CD4-positive, alpha-beta T cell treated with Interleukin-10 for 1 hour (primary cell): ENCODE data around the gene RNF25.

Experiments used
- DNase-seq: peaks from one replicate; pipeline ENCODE4 v3.0.0-alpha.2; 2020

RNF25 gene

GRCh38 chr2:218671654-218672566 lies at the start of gene RNF25, which contains the start of gene STK36:
Gene RNF25, minus strand, starts transcription at chr2:218672002. Its CDS starts 32 bp downstream, at chr2:218671970.
Gene STK36, plus strand, starts transcription at chr2:218672086. Its CDS starts 744 bp downstream, at chr2:218672830.
- DNase-seq: peak; percentile 84

- DNase-seq: no peak
Observed at GRCh38 chr2:218721488-218721887, 49.7 kb upstream of the RNF25 start.

GRCh38 chr2:218720048-218721041 lies 48.5 kb upstream of the RNF25 start:
- no peak for DNase-seq

- no peak for DNase-seq
Observed at GRCh38 chr2:218719457-218719856, 47.7 kb upstream of the RNF25 start.

GRCh38 chr2:218718058-218718457 lies 46.3 kb upstream of the RNF25 start:
- no peak for DNase-seq

- no peak for DNase-seq
Observed at GRCh38 chr2:218717262-218717661, 45.5 kb upstream of the RNF25 start.

GRCh38 chr2:218716070-218716469 lies 44.3 kb upstream of the RNF25 start:
- no peak for DNase-seq

- DNase-seq: no peak
Observed at GRCh38 chr2:218713922-218714321, 42.1 kb upstream of the RNF25 start.

GRCh38 chr2:218711550-218711929 lies 39.7 kb upstream of the RNF25 start:
- DNase-seq: no peak

GRCh38 chr2:218710687-218711549 lies 39.1 kb upstream of the RNF25 start, which contains the start of gene TTLL4:
Gene TTLL4, plus strand, starts transcription at chr2:218710835. Its CDS starts 26,842 bp downstream, at chr2:218737677.
- DNase-seq: peak; percentile 99

GRCh38 chr2:218710334-218710686 lies 38.5 kb upstream of the RNF25 start:
- no peak for DNase-seq

- DNase-seq: no peak
Observed at GRCh38 chr2:218709908-218710307, 38.1 kb upstream of the RNF25 start.

- no peak for DNase-seq
Observed at GRCh38 chr2:218708086-218708485, 36.3 kb upstream of the RNF25 start.

- DNase-seq: no peak
Observed at GRCh38 chr2:218703341-218703740, 31.5 kb upstream of the RNF25 start.

GRCh38 chr2:218701806-218702205 lies 30.0 kb upstream of the RNF25 start:
- no peak for DNase-seq

- no peak for DNase-seq
Observed at GRCh38 chr2:218698885-218699284, 27.1 kb upstream of the RNF25 start.

GRCh38 chr2:218694405-218695145 lies 22.8 kb upstream of the RNF25 start:
- DNase-seq: no peak

GRCh38 chr2:218691234-218691633 lies 19.4 kb upstream of the RNF25 start:
- DNase-seq: no peak

GRCh38 chr2:218687400-218688060 lies 15.7 kb upstream of the RNF25 start:
- DNase-seq: peak; percentile 55

- DNase-seq: no peak
Observed at GRCh38 chr2:218680061-218680460, 8.3 kb upstream of the RNF25 start.

GRCh38 chr2:218679119-218679518 lies 7.3 kb upstream of the RNF25 start:
- DNase-seq: no peak
